RKO (cell line): ENCODE data around the gene LMBRD1.
A peak's percentile ranks its signal among the peaks of the same experiment; 100 is the strongest.
"Not testable (repeated sequence)": the region's sequence is repeated elsewhere in the genome, so short reads cannot be mapped to it uniquely, and the experiment has no call there.

Experiments
- DNase-seq: peaks from one replicate; pipeline ENCODE4 v3.0.0-alpha.2; 2016; ENCODE audit warnings: low spot score

LMBRD1 gene

GRCh38 chr6:69732640-69733039, 64.2 kb downstream of the LMBRD1 start:
- DNase-seq = peak; percentile 32

- no peak for DNase-seq
Observed at GRCh38 chr6:69732045-69732444, 64.8 kb downstream of the LMBRD1 start.

- peak; percentile 36 for DNase-seq
Observed at GRCh38 chr6:69729870-69730449, 66.8 kb downstream of the LMBRD1 start.

- DNase-seq = no peak
Observed at GRCh38 chr6:69722683-69723082, 74.1 kb downstream of the LMBRD1 start.

- DNase-seq = peak; percentile 57
Observed at GRCh38 chr6:69719602-69720193, 77.1 kb downstream of the LMBRD1 start.

- DNase-seq = no peak
Observed at GRCh38 chr6:69706724-69707123, 90.1 kb downstream of the LMBRD1 start.

- no peak for DNase-seq
Observed at GRCh38 chr6:69705954-69706353, 90.9 kb downstream of the LMBRD1 start.

GRCh38 chr6:69704916-69705315, 91.9 kb downstream of the LMBRD1 start:
- no peak for DNase-seq

- DNase-seq = no peak
Observed at GRCh38 chr6:69699655-69700054, 97.2 kb downstream of the LMBRD1 start.

- DNase-seq = no peak
Observed at GRCh38 chr6:69696273-69696672, 100.5 kb downstream of the LMBRD1 start.

- DNase-seq = no peak
Observed at GRCh38 chr6:69693762-69694161, 103.0 kb downstream of the LMBRD1 start.

GRCh38 chr6:69690986-69691385, 105.8 kb downstream of the LMBRD1 start:
- DNase-seq = no peak

GRCh38 chr6:69680302-69680701, 116.5 kb downstream of the LMBRD1 start:
- DNase-seq = no peak

GRCh38 chr6:69673298-69673697, 123.5 kb downstream of the LMBRD1 start:
- no peak for DNase-seq

- DNase-seq = no peak
Observed at GRCh38 chr6:69668916-69669315, 127.9 kb downstream of the LMBRD1 start.

GRCh38 chr6:69666779-69667178, 130.0 kb downstream of the LMBRD1 start:
- not testable (repeated sequence) for DNase-seq

GRCh38 chr6:69665437-69665836, 131.4 kb downstream of the LMBRD1 start:
- DNase-seq = no peak

GRCh38 chr6:69664551-69664950, 132.3 kb downstream of the LMBRD1 start:
- no peak for DNase-seq

- DNase-seq = no peak
Observed at GRCh38 chr6:69663215-69663614, 133.6 kb downstream of the LMBRD1 start.

- DNase-seq = no peak
Observed at GRCh38 chr6:69650703-69651102, 146.1 kb downstream of the LMBRD1 start.

- no peak for DNase-seq
Observed at GRCh38 chr6:69647726-69648125, 149.1 kb downstream of the LMBRD1 start.

GRCh38 chr6:69643688-69644087, 153.1 kb downstream of the LMBRD1 start:
- DNase-seq = no peak

GRCh38 chr6:69632932-69633331, 163.9 kb downstream of the LMBRD1 start:
- DNase-seq = no peak
